NCI-H2196 (cell line): Measurements from ENCODE around the gene OGN.

Source experiments
- DNase-seq: peaks from one replicate; lab custom pipeline; 2025; ENCODE audit not compliant: unreplicated experiment; lab: John Stamatoyannopoulos, UW

The OGN gene

GRCh38 chr9:92405818-92406217, 1.4 kb upstream of the OGN start:
- no peak for DNase-seq

GRCh38 chr9:92402826-92403745, 1.3 kb downstream of the OGN start:
- DNase-seq, result no peak

DNA sequence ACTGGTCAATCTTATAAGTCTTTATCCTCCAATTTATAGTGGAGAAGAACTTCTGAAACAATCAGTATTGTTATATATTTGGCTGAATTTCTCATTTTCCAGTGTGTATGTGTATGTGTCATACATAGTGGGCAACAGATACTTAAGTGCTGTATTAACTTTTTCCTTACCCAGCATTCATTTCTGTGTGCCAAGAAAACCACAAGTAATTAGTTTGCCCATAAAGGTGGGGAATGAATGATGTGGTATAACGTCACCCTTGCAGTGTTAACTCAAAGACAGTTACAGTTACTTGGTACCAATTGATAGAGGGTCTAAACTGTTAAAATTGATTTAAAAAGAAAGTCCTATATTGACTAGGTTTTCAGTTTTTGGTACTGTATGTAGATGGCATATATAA, 2.0 kb downstream of the OGN start:
- no peak for DNase-seq

DNA sequence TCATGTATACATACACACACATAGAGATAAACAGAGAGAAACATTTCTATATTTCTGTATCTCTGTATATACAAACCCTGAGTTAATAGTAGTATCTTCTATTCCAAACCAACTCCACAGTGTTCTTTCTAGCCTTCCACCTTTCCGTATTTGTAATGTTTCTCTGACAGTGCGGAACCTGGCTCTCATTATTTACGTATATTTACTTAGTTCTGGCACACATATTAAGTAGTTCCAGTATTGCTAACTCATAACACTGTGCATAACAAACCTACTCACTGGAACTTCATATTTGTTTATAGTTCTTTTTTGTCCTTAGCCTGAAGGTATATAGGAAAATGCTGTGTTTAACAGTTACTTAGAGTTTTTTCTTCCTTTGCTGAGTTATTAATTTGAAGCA, 6.5 kb downstream of the OGN start:
- no peak for DNase-seq

DNA sequence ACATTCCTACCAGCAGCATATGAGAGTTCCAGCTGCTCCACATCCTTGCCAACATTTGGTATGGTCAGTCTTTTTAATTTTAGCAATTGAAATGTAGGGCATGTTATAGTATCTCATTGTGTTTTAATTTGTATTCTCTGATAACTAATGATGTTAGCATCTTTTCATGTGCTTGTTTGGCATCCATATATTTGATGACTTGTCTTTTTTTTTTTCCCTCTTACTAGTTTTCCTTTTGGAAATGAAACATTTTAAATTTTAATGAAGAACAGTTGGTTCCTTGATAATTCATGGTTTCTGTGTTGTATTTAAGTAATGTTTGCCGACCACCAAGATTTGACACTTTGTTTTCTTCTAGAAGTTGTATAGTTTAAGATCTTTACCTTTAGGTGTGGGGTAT, 8.8 kb downstream of the OGN start:
- DNase-seq, result no peak

- DNase-seq, result no peak
Measured at GRCh38 chr9:92393686-92394085, 10.7 kb downstream of the OGN start.

- DNase-seq, result no peak
Measured at GRCh38 chr9:92392690-92393089, 11.7 kb downstream of the OGN start.

DNA sequence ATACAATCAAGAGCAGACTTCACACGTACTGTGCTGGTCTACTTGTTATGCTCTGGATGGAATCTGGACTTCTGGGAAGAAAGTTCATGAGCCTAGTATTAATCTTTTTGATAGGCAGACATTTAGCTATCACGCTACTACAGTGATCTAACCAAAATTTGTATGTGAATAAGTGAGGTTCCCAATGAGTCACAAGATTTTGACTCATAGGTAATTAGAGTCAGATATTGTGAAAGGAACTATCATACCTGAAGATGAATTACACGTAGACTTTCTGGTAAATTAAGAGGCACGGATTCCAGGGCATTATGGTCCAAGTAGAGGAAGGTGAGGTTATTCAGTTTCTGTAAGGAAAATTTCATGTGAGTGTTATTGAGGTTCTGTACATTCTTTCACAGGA, 18.4 kb downstream of the OGN start:
- no peak for DNase-seq

DNA sequence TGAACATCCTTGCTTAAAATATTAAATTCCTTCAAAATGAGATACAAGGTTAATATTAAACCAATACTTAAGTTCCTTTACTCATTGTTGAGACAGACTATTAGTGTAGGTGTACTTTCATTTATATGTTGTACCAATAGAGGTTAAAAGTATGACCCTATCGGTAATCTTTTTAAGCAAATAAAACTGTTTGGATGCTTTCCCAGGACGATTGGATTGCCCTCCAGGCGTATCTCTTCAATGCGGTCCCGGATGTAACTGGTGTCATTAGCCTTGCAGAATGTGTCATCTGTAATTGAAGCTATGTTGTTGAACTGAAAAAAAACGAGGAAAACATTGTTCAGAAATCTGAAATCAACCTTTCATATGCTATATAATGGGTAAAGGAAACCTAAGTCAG, 18.9 kb downstream of the OGN start:
- DNase-seq, result no peak

GRCh38 chr9:92385001-92385400, 19.4 kb downstream of the OGN start:
- DNase-seq, result no peak

DNA sequence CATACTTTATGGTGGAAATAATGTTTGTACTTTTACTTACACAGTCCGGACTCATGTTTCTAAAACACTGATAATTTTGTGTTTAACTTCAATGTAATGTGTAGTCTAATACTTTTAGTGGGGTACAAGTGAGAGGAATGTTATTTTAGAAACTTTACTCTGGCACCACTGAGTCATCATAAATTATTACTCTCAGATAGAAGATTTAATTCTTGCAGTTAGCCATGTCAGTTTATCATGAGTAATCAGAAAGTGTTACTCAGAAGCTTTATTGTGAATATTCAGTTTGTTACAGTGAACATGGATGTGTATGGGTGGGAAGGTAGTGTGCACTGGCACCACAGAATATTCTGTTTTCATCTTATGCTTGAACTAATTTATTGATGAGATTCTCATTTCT, 20.0 kb downstream of the OGN start:
- no peak for DNase-seq

- DNase-seq, result no peak
Measured at GRCh38 chr9:92381775-92382174, 22.6 kb downstream of the OGN start.

- no peak for DNase-seq
Measured at GRCh38 chr9:92380603-92381002, 23.8 kb downstream of the OGN start.

DNA sequence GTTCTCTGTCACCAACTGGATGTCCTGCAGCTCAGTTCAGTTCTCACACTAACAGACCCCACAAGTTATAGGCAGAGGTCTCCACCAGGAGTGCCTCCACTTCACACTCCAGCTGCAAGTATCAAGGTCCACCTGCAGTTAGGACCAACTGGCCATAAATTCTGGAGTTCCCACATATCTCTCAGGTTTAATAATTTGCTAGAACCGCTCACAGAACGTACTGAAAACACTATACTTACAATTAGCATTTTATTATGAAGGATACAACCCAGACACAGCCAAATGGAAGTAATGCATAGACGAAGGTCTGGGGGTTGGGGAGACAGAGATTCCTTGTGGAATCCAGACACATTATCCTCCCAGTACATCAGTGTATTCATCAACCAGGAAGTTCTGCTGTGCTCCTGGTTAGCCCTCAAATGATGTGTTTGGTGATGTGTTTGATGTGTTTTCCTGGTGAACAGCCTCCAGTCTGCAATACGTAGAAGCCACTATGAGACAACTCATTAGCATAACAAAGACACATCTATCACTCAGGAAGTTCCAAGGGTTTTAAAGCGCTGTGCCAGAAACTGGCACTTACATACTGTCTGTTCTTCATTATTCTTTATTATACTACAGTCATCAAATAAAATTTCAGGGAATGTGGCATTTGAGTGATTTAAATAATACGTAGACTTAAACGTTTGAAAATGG, 25.4 kb downstream of the OGN start:
- no peak for DNase-seq

GRCh38 chr9:92377876-92378275, 26.5 kb downstream of the OGN start:
- DNase-seq, result no peak

GRCh38 chr9:92373167-92373566, 31.2 kb downstream of the OGN start:
- DNase-seq, result no peak

DNA sequence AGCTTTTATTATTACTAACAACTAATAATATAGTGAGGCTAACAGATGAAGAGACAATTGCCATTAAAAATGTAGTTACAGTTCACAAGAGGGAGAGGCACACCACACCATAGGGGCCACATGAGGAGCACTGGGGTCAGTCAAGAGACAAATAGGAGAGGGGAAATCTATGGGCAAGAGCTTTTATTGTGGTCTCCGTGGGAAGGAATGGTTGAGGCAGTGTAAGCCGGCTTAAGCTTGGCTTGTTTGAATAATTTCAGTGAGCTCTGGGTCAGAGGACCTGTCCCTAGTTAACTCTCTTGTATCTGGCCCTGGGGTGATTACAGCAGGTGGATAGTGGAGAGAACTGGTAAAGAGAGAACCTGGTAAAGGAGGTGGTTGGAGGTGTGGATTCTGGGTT, 35.3 kb downstream of the OGN start:
- no peak for DNase-seq

DNA sequence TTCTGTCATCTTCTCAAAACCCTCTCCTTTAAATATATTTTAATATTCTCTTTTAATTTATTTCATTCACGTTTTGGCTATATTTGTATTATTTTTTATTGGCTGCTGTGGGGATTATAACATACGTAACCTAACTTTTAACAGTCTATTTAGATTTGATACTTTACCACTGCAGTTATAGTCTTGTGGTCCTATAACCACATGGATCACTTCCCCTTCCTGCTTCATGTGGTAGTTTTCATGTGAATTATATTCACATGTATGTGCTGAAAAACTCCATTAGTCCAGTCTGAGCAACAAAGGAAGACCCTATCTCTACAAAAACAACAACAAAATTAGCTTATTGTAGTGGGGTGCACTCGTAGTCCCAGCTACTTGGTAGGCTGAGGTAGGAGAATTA, 44.3 kb downstream of the OGN start:
- DNase-seq, result no peak

- no peak for DNase-seq
Measured at GRCh38 chr9:92359394-92359995, 44.9 kb downstream of the OGN start.

- DNase-seq, result no peak
Measured at GRCh38 chr9:92353051-92353450, 51.3 kb downstream of the OGN start.

DNA sequence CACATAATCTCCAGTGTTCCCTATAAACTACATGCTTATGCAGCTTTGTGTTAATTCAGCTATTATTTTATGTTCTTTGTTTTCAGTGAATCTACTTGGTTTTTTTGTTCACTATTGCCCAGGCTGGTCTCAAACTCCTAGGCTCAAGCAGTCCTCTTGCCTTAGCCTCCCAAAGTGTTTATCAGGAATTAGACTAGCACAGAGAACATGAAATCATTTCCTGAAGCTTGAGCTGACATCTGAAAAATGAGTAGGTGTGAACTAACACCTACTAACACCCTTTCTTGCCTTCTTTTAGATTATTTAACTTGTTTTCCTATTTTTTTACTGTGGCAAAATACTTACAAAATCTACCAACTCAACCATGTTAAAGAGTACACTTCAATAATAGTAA, 53.6 kb downstream of the OGN start:
- DNase-seq, result no peak
